ENCODE results near the gene EFL1.
"Not testable (repeated sequence)": the region's sequence is repeated elsewhere in the genome, so short reads cannot be mapped to it uniquely, and the experiment has no call there.

Gene EFL1

GRCh38 chr15:82275410-82275809 lies 12.9 kb upstream of the EFL1 start:
- no peak for DNase-seq

GRCh38 chr15:82272154-82272553 lies 9.6 kb upstream of the EFL1 start:
- DNase-seq, result no peak

- DNase-seq, result not testable (repeated sequence)
Measured at GRCh38 chr15:82268454-82268853, 5.9 kb upstream of the EFL1 start.

DNA sequence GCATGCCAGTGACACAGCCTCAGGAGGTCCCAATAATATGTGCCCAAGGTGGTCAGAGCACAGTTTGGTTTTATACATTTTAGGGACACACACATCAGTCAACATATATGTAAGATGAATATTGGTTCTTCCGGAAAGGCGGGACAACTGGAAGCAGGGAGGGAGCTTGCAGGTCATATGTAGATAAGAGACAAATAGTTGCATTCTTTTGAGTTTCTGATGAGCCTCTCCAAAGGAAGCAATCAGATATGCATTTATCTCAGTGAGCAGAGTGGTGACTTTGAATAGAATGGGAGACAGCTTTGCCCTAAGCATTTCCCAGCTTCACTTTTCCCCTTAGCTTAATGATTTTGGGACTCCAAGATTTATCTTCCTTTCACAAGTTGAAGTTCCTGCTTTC lies 4.6 kb upstream of the EFL1 start:
- DNase-seq, result not testable (repeated sequence)

DNA sequence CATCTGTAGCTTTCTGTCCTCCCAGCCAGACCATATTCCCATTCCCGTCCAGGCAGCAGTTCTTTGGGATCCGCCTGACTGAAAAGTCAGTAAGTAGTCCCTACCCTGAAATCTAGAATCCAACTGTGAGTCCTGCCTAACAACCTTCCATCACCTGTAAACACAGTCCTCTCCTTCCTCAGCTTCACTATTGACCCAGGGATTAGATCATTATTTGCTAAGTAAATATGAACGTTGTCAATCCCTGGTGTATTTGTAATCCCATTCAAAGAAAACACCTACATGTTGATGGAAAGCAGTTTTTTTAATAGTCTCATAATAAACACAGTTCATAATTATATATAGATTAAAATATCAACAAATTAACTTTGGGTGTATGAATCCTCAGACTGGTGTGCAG lies 816 bp upstream of the EFL1 start:
- no peak for DNase-seq

DNA sequence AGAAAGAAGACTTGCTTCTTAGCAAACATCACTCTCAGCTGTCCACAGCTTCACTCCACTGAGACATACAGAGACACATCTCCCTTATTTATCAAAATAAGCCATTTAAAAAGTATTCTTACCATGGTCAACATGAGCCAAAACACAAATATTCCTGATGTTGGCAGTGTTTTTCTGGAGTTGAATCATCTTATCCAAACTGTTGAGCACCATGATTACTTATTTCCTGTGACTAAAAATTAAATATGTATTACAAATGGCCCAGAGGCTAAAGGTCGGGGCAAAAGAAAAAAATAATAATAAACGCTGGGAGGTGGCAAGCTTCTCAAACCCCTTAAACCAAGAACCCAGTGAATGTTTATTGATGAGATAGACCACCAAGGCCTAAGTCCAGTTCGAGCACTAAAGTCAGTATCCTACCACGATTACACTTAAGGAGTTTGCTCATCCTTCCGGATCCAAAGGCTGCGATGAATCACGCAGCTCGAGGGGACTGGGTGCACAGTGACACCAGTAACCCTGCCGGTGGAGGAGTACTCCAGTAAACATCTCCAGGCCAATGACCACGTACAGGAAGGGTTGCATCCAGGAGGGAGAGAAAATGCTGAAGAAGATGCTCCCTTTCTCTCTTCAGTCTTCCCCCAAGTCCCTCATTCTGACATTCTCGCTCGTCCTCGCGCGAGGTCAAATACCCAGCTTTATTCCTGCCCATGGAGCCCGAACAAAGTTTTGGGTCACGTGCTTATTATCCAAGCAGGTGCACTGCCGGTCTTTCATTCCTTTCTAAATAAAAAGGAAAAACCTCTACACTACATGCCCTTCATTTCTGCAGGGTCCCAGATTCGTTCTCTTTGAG lies 740 bp downstream of the EFL1 start:
- DNase-seq, result peak; percentile 38 to 51

GRCh38 chr15:82248261-82248660 lies 14.3 kb downstream of the EFL1 start:
- DNase-seq, result not testable (repeated sequence)

DNA sequence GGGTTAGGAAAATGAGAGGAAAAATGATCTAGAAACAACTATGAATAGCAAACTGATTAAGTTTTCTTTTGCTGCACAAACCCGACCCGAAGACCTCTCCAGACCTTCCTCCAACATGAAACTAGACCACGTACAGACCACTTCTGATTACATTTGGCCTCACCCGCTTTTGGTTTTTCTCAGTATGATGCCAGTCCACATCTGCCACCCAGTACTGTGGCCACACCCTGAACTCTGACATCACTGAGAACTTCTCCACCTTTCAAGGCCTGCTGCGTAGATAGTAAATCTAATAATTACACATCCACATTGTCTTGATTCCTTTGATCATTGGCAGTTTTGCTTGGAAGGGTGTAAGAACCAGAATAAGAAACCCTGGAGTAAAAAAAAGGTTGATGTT lies 16.6 kb downstream of the EFL1 start:
- DNase-seq, result not testable (repeated sequence)

GRCh38 chr15:82243644-82244043 lies 18.9 kb downstream of the EFL1 start:
- not testable (repeated sequence) for DNase-seq

DNA sequence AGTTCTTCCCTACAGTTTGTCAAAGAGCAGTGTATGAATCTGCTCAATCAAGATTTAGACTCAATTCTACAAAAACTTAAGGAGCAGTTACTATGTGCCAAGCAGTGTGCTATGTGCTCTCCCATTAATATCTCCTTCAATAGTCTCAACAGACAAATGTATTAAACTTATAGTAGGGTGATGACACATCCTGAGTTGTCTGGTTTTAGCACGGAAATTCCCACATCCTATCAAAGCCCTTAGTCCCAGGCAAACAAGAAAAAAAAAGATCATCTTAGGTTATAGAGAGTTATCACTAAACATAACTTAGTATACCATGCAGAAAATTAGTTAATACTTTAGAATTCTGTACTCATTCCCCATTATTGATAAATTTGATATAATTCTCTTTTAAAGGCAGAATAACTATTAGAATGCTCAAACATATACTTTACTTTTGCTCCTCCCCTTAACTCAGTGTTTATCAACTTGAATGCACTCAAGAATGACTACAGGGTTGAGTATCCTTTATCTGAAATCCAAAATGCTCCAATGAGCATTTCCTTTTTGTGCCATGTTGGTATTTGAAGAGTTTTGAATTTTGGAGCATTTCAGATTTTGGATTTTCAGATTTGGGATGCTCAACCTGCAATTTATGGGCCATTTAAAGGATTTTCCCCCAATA lies 20.6 kb downstream of the EFL1 start:
- DNase-seq, result not testable (repeated sequence)

DNA sequence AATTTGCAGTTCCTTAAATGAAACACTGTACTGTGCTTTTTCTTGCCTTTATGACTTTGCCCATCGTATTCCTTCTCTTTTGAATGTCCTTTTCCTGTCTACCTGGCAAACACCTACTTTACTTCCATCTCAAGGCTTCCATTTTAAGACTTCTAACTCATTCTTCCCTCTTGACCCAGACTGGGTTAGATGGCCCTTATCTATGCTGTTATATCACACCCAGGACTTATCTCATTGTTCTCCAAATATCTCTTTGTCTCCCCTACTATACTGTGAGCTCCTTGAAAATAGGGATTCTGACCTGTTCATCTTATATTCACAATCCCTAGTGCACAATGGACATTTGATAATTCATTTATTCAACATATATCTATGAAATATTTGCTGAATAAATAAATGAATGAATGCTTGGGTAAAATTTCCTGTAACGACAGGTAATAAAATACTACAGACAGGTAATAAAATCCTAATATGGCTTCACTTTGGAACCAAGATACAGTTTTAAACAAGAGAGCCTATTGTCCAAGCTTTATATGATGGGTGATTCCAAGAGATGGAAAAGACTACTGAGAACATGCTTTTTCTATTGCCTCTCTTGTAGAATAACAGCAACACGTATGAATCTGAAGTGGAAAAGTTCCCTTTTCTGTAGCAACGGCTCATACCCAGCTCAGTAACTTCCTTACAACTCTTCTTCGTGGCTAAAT lies 22.7 kb downstream of the EFL1 start:
- no peak for DNase-seq

- DNase-seq, result not testable (repeated sequence)
Measured at GRCh38 chr15:82237944-82238534, 24.5 kb downstream of the EFL1 start.

- no peak for DNase-seq
Measured at GRCh38 chr15:82231842-82232241, 30.7 kb downstream of the EFL1 start.

GRCh38 chr15:82231233-82231632 lies 31.3 kb downstream of the EFL1 start:
- no peak for DNase-seq

- DNase-seq, result no peak
Measured at GRCh38 chr15:82228750-82229149, 33.8 kb downstream of the EFL1 start.

- DNase-seq, result peak; percentile 36 to 42
Measured at GRCh38 chr15:82221535-82221934, 41.0 kb downstream of the EFL1 start.

GRCh38 chr15:82216092-82216491 lies 46.4 kb downstream of the EFL1 start:
- DNase-seq, result not testable (repeated sequence)

DNA sequence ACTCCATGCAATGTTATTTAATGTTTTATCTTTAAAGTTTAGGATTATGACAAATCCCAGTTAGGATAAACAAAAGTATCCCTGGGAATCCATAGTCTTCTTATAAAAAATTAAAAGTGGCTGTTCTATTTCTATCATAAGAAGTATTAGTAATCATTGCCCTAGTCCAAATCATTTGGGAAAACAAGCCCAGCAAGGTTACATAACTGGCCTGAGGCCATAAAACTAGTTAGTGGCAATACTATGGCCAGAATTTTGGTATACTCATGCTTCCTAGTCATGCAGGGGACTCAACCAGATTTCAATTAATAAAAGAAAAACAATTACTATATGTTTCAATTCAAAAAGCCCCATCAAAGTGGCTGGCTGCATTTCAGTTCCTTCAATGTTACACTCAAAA lies 50.3 kb downstream of the EFL1 start:
- DNase-seq, result not testable (repeated sequence)

- DNase-seq, result not testable (repeated sequence)
Measured at GRCh38 chr15:82210066-82210597, 52.4 kb downstream of the EFL1 start.

DNA sequence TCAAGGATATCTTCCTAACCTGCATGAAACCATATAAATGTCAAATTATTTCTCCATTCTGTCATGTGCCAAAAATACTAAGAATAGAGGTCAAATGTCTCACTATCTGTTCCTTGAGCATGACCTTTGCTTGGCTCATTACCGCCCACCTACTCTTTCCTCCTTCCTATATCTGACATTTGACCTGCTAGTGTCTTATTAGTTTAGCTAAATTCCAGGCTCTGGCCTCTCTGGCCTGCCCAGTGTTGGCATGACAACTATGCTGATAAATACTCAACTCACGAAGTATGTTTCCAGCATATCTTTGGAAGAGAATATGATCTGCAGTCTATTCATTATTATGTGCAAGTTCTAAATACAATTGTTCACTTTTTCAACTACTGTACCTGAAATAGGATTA lies 58.0 kb downstream of the EFL1 start:
- DNase-seq, result not testable (repeated sequence)

DNA sequence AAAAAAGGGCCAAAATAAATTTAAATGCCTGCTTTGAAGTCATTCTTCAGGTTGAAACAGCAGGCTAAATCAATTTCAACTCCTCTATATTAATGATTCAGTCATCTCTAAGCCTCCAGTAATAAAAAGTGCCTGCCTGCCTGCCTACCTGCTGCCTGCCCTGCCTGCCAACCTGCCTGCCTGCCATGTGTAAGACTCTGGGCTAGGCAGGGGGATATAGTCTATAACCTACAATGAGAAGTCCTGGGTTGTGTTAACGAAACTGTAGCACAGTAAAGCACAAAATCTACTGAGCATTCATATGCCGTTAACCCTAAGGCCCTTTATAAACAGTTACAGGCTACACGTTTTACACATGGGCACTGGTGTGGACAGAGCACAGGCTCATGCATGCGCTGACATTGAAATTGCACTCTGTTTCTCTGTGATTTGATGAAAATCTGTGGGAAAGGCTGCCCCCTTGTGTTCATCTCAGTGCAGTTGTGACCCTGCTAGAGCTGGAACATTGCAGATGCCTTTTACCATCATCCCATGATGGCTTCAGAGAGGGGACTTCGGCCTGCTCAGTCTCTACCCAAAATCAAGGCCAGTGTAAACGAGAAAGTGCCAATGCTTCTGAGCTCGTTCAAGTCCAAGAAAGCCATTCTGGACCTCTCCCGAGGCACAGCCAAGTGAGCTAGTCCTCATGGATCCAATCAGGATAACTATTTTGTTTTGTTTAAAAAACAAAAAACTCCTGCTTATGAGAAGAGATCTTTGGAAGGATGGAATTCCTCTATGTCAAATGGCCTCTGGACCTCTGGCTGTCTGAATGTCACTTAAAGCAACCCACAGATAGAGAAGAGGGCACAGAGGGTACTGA lies 64.6 kb downstream of the EFL1 start:
- peak; percentile 29 to 64 for DNase-seq

DNA sequence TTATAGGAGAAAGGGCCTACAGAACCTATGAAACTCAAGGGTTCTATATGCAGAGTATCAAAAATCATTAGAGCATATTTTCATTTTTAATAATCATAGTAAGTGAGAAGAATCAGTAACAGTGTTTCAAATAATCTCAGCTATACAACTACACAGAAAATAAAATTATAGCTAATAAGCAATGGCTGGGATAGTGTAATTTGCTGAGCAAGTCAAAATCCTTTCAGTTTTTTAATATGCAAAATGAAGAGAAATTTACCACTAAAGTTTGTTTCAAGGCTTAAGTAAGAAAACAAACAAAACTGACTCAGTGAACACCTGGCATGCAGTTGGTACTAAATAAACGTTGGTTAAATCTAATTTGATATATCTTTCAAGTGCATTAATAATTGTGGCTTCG lies 66.2 kb downstream of the EFL1 start:
- DNase-seq, result no peak

All from Kasumi-1 (cell line).